SU-DHL-6 (cell line): ENCODE measurements around the gene PAFAH1B1.
"Not testable (repeated sequence)": the region's sequence is repeated elsewhere in the genome, so short reads cannot be mapped to it uniquely, and the experiment has no call there.

Source experiments
- EZH2phosphoT487 ChIP-seq: fragments of 200-600 bp; sonication (generic), shearing (Covaris generic); conservative IDR thresholded peaks from 2 replicates; pipeline ENCODE4 v1.6.1; 2018; ENCODE audit warnings: mild to moderate bottlenecking, antibody characterized with exemption, low read length, moderate library complexity, mixed read lengths
- TF ChIP-seq, protein P1 (sequence below): fragments of 200-600 bp; sonication (generic); IDR thresholded peaks from one replicate; pipeline ENCODE4 v1.5.1; 2017; ENCODE audit warnings: antibody characterized with exemption, mild to moderate bottlenecking, low read length, moderate library complexity; ENCODE audit not compliant: insufficient read depth, poor library complexity, severe bottlenecking

DNA sequence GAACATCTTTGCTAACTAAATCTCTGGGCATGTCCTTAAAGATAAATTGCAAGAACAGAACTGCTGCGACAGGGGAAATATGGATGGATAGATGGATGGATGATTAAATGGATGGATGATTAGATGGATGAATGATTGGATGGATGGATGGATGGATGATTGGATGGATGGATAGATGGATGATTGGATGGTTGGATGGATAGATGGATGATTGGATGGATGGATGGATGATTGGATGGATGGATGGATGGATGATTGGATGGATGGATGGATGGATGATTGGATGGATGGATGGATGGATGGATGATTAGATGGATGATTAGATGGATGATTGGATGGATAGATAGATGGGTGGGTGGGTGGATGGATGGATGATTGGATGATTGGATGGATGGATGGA lies 85.8 kb downstream of the PAFAH1B1 start:
- TF ChIP-seq, protein P1, sequence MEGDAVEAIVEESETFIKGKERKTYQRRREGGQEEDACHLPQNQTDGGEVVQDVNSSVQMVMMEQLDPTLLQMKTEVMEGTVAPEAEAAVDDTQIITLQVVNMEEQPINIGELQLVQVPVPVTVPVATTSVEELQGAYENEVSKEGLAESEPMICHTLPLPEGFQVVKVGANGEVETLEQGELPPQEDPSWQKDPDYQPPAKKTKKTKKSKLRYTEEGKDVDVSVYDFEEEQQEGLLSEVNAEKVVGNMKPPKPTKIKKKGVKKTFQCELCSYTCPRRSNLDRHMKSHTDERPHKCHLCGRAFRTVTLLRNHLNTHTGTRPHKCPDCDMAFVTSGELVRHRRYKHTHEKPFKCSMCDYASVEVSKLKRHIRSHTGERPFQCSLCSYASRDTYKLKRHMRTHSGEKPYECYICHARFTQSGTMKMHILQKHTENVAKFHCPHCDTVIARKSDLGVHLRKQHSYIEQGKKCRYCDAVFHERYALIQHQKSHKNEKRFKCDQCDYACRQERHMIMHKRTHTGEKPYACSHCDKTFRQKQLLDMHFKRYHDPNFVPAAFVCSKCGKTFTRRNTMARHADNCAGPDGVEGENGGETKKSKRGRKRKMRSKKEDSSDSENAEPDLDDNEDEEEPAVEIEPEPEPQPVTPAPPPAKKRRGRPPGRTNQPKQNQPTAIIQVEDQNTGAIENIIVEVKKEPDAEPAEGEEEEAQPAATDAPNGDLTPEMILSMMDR: not testable (repeated sequence)
- TF ChIP-seq EZH2phosphoT487: not testable (repeated sequence)
